ENCODE results near the gene IGF2BP2.

The IGF2BP2 gene

GRCh38 chr3:185721970-185722369 is 102.9 kb downstream of the IGF2BP2 start:
- Histone ChIP-seq H3K27me3 (ENCODE audit: control insufficient read depth in 3 of 3, insufficient read depth in 3 of 3, low read depth in 1 of 3, low read length in 3 of 3) (no peaks in the 10 kb centered on the region), H2BK12ac (ENCODE audit: low read length) (no peak overlapping the region), H3K79me1 (ENCODE audit: low read depth, low read length) (peaks cover 16% of the 10 kb centered on the region), H4K8ac (ENCODE audit: low read depth, low read length) (no peak overlapping the region), H3K23ac (ENCODE audit: low read depth, low read length, poor library complexity) (no peak overlapping the region), H3K4ac (ENCODE audit: low read length) (no peak overlapping the region), H3K14ac (ENCODE audit: low read length) (no peak overlapping the region), H3K36me3 (replicated peaks in 1 of 2; ENCODE audit: control insufficient read depth in 2 of 2, insufficient read depth in 2 of 2, low read length in 2 of 2) (peaks cover 3 to 10% of the 10 kb centered on the region in 2 donors), H3K4me1 (ENCODE audit: control insufficient read depth in 2 of 2, insufficient read depth in 1 of 2, low read depth in 1 of 2, low read length in 2 of 2) (peaks cover 14 to 20% of the 10 kb centered on the region in 2 donors), H3K9me3 (replicated peaks in 1 of 2; ENCODE audit: control insufficient read depth in 2 of 2, insufficient read depth in 1 of 2, low read depth in 1 of 2, low read length in 2 of 2) (no peaks in the 10 kb centered on the region), H4K91ac (ENCODE audit: low read depth, low read length, poor library complexity) (no peak overlapping the region), H2AK5ac (ENCODE audit: low read depth, low read length) (no peak overlapping the region), H3K4me3 (ENCODE audit: low read length in 2 of 2) (no peak overlapping the region), H3K9ac (ENCODE audit: low read depth, low read length, poor library complexity) (no peak overlapping the region), H3K4me2 (ENCODE audit: insufficient read depth, low read length, poor library complexity, severe bottlenecking) (no peak overlapping the region), H2AFZ (ENCODE audit: low read length) (no peak overlapping the region), H2BK5ac (ENCODE audit: low read length) (no peak overlapping the region), H3K18ac (ENCODE audit: low read length) (no peak overlapping the region), H3K27ac (replicated peaks; ENCODE audit: low read length) (no peak overlapping the region), H2BK120ac (ENCODE audit: low read depth, low read length) (no peak overlapping the region), H2BK15ac (ENCODE audit: low read length) (no peak overlapping the region)
- no CpG with 5 or more reads among the region's 3 CpGs for WGBS, 2 donors (ENCODE audit: extremely low coverage in 2 of 2, insufficient read length in 2 of 2, insufficient replicate concordance in 1 of 2)
- no peak for DNase-seq (ENCODE audit: low spot score)

- Histone ChIP-seq H2AK5ac (ENCODE audit: low read depth, low read length) (no peak overlapping the region), H3K27ac (replicated peaks; ENCODE audit: low read length) (no peak overlapping the region), H2BK5ac (ENCODE audit: low read length) (no peak overlapping the region), H3K18ac (ENCODE audit: low read length) (no peak overlapping the region), H2BK12ac (ENCODE audit: low read length) (no peak overlapping the region), H2AFZ (ENCODE audit: low read length) (no peak overlapping the region), H3K4me3 (ENCODE audit: low read length in 2 of 2) (no peak overlapping the region), H3K23ac (ENCODE audit: low read depth, low read length, poor library complexity) (no peak overlapping the region), H3K4me2 (ENCODE audit: insufficient read depth, low read length, poor library complexity, severe bottlenecking) (no peak overlapping the region), H3K9ac (ENCODE audit: low read depth, low read length, poor library complexity) (no peak overlapping the region), H2BK120ac (ENCODE audit: low read depth, low read length) (no peak overlapping the region), H4K91ac (ENCODE audit: low read depth, low read length, poor library complexity) (no peak overlapping the region), H3K4ac (ENCODE audit: low read length) (no peak overlapping the region), H3K14ac (ENCODE audit: low read length) (no peak overlapping the region), H4K8ac (ENCODE audit: low read depth, low read length) (no peak overlapping the region), H2BK15ac (ENCODE audit: low read length) (no peak overlapping the region), H3K79me1 (ENCODE audit: low read depth, low read length) (peaks cover 20% of the 10 kb centered on the region), H3K4me1 (ENCODE audit: control insufficient read depth in 2 of 2, insufficient read depth in 1 of 2, low read depth in 1 of 2, low read length in 2 of 2) (peaks cover 15 to 26% of the 10 kb centered on the region in 2 donors), H3K9me3 (replicated peaks in 1 of 2; ENCODE audit: control insufficient read depth in 2 of 2, insufficient read depth in 1 of 2, low read depth in 1 of 2, low read length in 2 of 2) (no peaks in the 10 kb centered on the region), H3K36me3 (replicated peaks in 1 of 2; ENCODE audit: control insufficient read depth in 2 of 2, insufficient read depth in 2 of 2, low read length in 2 of 2) (peaks cover 3 to 7% of the 10 kb centered on the region in 2 donors), H3K27me3 (ENCODE audit: control insufficient read depth in 3 of 3, insufficient read depth in 3 of 3, low read depth in 1 of 3, low read length in 3 of 3) (no peaks in the 10 kb centered on the region)
- DNase-seq (ENCODE audit: low spot score): no peak
- WGBS, 2 donors (ENCODE audit: extremely low coverage in 2 of 2, insufficient read length in 2 of 2, insufficient replicate concordance in 1 of 2): no CpG with 5 or more reads among the region's 9 CpGs
These were observed 104.5 kb downstream of the IGF2BP2 start for GRCh38 chr3:185720326-185720725.

- H4K91ac ChIP-seq (ENCODE audit: low read depth, low read length, poor library complexity): peak overlapping the region; percentile 49
- no peak overlapping the region for H2BK120ac ChIP-seq (ENCODE audit: low read depth, low read length)
- H3K4me2 ChIP-seq (ENCODE audit: insufficient read depth, low read length, poor library complexity, severe bottlenecking): no peak overlapping the region
- H2BK12ac ChIP-seq (ENCODE audit: low read length): no peak overlapping the region
- DNase-seq (ENCODE audit: low spot score): no peak
- no peak overlapping the region for H3K4ac ChIP-seq (ENCODE audit: low read length)
- peaks cover 21 to 26% of the 10 kb centered on the region in 2 donors for H3K4me1 ChIP-seq (ENCODE audit: control insufficient read depth in 2 of 2, insufficient read depth in 1 of 2, low read depth in 1 of 2, low read length in 2 of 2)
- H3K18ac ChIP-seq (ENCODE audit: low read length): no peak overlapping the region
- H3K36me3 ChIP-seq (replicated peaks in 1 of 2; ENCODE audit: control insufficient read depth in 2 of 2, insufficient read depth in 2 of 2, low read length in 2 of 2): peaks cover 3 to 7% of the 10 kb centered on the region in 2 donors
- H3K79me1 ChIP-seq (ENCODE audit: low read depth, low read length): peaks cover 21% of the 10 kb centered on the region
- H2AFZ ChIP-seq (ENCODE audit: low read length): no peak overlapping the region
- no CpG with 5 or more reads among the region's 7 CpGs for WGBS, 2 donors (ENCODE audit: extremely low coverage in 2 of 2, insufficient read length in 2 of 2, insufficient replicate concordance in 1 of 2)
- H3K27ac ChIP-seq (replicated peaks; ENCODE audit: low read length): peak overlapping the region; percentile 8
- H3K9me3 ChIP-seq (replicated peaks in 1 of 2; ENCODE audit: control insufficient read depth in 2 of 2, insufficient read depth in 1 of 2, low read depth in 1 of 2, low read length in 2 of 2): no peaks in the 10 kb centered on the region
- H3K23ac ChIP-seq (ENCODE audit: low read depth, low read length, poor library complexity): no peak overlapping the region
- H2BK5ac ChIP-seq (ENCODE audit: low read length): no peak overlapping the region
- no peak overlapping the region for H3K14ac ChIP-seq (ENCODE audit: low read length)
- H3K9ac ChIP-seq (ENCODE audit: low read depth, low read length, poor library complexity): no peak overlapping the region
- no peak overlapping the region for H4K8ac ChIP-seq (ENCODE audit: low read depth, low read length)
- H3K4me3 ChIP-seq (ENCODE audit: low read length in 2 of 2): no peak overlapping the region
- no peak overlapping the region for H2AK5ac ChIP-seq (ENCODE audit: low read depth, low read length)
- H2BK15ac ChIP-seq (ENCODE audit: low read length): no peak overlapping the region
- no peaks in the 10 kb centered on the region for H3K27me3 ChIP-seq (ENCODE audit: control insufficient read depth in 3 of 3, insufficient read depth in 3 of 3, low read depth in 1 of 3, low read length in 3 of 3)
These were observed 105.9 kb downstream of the IGF2BP2 start for GRCh38 chr3:185718736-185719593.

- Histone ChIP-seq H3K4me1 (ENCODE audit: control insufficient read depth in 2 of 2, insufficient read depth in 1 of 2, low read depth in 1 of 2, low read length in 2 of 2) (peaks cover 21 to 24% of the 10 kb centered on the region in 2 donors), H4K8ac (ENCODE audit: low read depth, low read length) (no peak overlapping the region), H2AK5ac (ENCODE audit: low read depth, low read length) (peak overlapping the region; percentile 10), H4K91ac (ENCODE audit: low read depth, low read length, poor library complexity) (no peak overlapping the region), H2BK5ac (ENCODE audit: low read length) (peak overlapping the region; percentile 46), H3K18ac (ENCODE audit: low read length) (peak overlapping the region; percentile 39), H2AFZ (ENCODE audit: low read length) (no peak overlapping the region), H3K4me2 (ENCODE audit: insufficient read depth, low read length, poor library complexity, severe bottlenecking) (no peak overlapping the region), H3K9ac (ENCODE audit: low read depth, low read length, poor library complexity) (no peak overlapping the region), H3K14ac (ENCODE audit: low read length) (no peak overlapping the region), H3K36me3 (replicated peaks in 1 of 2; ENCODE audit: control insufficient read depth in 2 of 2, insufficient read depth in 2 of 2, low read length in 2 of 2) (peaks cover 3 to 7% of the 10 kb centered on the region in 2 donors), H3K4ac (ENCODE audit: low read length) (no peak overlapping the region), H3K9me3 (replicated peaks in 1 of 2; ENCODE audit: control insufficient read depth in 2 of 2, insufficient read depth in 1 of 2, low read depth in 1 of 2, low read length in 2 of 2) (no peaks in the 10 kb centered on the region), H3K27ac (replicated peaks; ENCODE audit: low read length) (peak overlapping the region; percentile 14), H3K27me3 (ENCODE audit: control insufficient read depth in 3 of 3, insufficient read depth in 3 of 3, low read depth in 1 of 3, low read length in 3 of 3) (no peaks in the 10 kb centered on the region), H2BK120ac (ENCODE audit: low read depth, low read length) (no peak overlapping the region), H3K79me1 (ENCODE audit: low read depth, low read length) (peaks cover 21% of the 10 kb centered on the region), H3K23ac (ENCODE audit: low read depth, low read length, poor library complexity) (no peak overlapping the region), H3K4me3 (ENCODE audit: low read length in 2 of 2) (no peak overlapping the region), H2BK15ac (ENCODE audit: low read length) (no peak overlapping the region), H2BK12ac (ENCODE audit: low read length) (no peak overlapping the region)
- no peak for DNase-seq (ENCODE audit: low spot score)
- WGBS, 2 donors (ENCODE audit: extremely low coverage in 2 of 2, insufficient read length in 2 of 2, insufficient replicate concordance in 1 of 2): no CpG with 5 or more reads among the region's 9 CpGs
These were observed 107.0 kb downstream of the IGF2BP2 start for GRCh38 chr3:185717627-185718402.

Data from neuronal stem cell (in vitro differentiated cells).